GM18907 (cell line): ENCODE data around the gene GSDME.

Experiments
- ATAC-seq: cut with Tn5 transposase; IDR thresholded peaks from one replicate; pipeline ENCODE4 v1.9.1; 2021; ENCODE audit warnings: mild to moderate bottlenecking, moderate library complexity; ENCODE audit not compliant: unreplicated experiment

Gene GSDME

DNA sequence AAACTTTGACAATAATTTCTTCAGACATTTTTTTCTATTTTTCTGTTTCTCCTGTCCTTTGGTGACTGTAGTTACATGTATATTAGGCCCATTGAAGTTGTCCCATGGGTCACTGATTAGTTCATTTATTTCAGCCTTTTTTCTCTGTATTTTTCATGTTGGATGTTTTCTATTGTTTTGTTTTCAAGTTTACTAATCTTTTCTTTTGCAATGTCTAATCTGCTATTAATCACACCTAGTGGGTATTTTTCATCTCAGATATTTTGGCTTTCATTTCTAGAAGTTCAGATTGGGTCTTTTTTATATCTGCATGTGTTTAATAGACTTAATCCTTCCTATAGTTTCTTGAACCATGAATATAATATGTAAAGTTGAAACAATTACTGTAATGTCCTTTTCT is 99.3 kb downstream of the GSDME start:
- ATAC-seq, result no peak

DNA sequence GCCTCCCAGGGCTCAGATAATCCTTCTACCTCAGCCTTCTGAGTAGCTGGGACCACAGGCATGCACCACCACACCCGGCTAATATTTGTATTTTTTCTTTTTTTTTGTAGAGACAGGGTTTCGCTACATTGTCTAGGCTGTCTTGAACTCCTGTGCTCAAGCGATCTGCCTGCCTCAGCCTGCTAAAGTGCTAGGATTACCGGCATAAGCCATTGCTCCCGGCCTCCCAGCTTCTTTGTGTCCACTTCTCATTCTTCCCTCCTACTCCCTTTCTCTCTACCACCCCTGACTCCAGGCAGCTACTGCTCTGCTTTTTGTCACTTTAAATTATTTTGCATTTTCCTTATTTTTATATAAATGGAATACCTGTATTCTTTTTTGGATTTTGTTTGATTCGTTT is 100.7 kb downstream of the GSDME start:
- no peak for ATAC-seq

DNA sequence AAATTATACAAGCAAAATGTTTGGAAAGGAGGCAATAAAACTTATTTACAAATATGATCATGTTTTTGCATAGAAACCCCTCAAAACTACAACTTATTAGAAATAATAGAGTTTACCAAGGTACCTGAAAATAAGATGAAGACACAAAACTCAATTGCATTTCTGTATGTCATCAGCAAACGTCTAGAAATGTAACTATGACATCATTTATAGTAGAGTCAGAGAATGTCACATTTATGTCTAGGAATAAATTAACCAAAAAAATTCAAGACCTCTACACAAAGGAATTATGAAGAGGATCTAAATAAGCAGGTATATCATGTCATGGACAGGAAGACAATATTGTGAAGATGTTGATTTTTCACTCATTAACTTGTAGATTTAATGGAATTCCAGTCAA is 103.0 kb downstream of the GSDME start:
- no peak for ATAC-seq

DNA sequence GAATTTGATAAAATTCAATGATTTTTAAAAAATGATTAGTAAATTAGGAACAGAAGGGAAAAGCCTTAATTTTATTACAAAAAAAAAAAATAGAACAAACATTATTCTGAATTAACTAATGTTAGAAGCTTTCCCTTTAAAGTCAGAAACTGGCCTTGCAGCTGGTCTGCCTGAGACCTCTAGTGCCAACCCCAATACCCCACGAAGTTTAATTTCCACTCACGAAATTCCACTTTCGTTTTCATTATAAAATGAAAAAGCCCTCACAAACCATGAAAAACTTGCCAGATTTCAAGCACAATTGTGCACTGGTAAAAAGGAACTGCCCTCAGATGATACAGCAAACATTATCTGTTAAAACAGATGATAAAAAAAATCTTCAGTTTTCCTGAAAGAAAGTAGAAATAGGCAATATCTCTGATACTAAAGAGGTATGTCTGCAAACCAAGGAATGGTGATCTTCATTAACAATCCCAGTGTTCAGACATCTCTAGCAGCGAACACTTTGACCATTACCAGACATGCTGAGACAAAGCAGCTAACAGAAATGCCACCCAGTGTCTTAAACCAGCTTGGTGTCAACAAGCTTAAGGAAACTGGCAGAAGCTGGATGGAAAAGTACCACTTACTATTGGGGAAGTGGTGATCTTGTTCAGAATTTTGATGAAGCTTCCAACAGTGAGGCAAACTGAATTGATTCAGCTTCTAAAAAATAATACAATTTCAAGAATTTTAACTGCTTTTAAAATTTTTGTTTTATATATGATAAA is 103.8 kb downstream of the GSDME start:
- ATAC-seq, result no peak

DNA sequence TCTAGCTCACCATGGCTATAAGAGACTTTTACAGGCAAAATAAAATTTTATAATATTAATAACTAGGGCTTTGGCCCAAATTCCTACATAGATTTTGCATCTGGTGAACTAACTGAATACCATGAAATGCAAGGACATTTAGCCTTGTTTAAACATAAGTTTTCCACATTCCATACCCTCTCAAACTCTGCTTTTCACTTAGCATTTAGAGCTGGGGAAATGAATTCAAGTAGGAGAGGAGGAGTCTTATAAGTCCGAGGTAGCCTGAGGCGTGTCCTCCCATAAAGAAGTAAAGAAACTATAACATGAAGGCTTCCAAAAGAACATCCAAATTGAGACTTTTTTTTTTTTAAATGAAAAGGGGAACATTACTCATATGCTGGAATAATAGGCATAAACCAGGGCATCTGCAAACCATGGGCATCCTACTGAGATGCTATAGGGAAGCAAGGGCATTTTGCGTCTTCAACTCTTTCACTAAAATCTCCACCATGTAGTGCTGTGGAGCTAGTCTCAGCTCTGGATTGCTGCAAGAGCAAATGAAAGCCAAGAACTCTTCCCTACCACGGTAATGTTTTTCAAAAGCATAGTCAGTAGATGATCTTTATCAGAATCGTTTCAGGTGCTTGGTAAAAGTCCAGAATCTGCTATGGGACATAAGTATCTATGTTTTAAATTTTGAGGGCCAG is 104.9 kb downstream of the GSDME start:
- no peak for ATAC-seq
